IMR-90 (cell line): ENCODE results near the gene CD7. TPM values are rescaled to one million over a fixed set of nuclear protein-coding genes. Genes with fewer than 3 reads are reported as not detected.

Experiments
- ATAC-seq: fragments of 200-7000 bp; cut with Tn5 transposase; 2 replicates; pipeline ENCODE4 v1.9.1; 2020; ENCODE audit warnings: low read depth, mild to moderate bottlenecking, moderate library complexity
- BruUV-seq: library from RNA; stranded (reverse); fragments of 400-500 nt; replicated peaks from 2 replicates; lab custom pipeline; 2021; lab: Mats Ljungman, UMichigan
- CTCF ChIA-PET: fragments of 300-600 bp; formaldehyde crosslinking; extraction: SDS; loops from one replicate; lab custom pipeline; 2021; ENCODE audit warnings: antibody characterized with exemption; lab: Yijun Ruan, JAX
- POLR2A ChIA-PET: fragments of 300-600 bp; sonication (Branson Sonifier 250); formaldehyde crosslinking; loops from one replicate; lab custom pipeline; 2022; ENCODE audit warnings: antibody characterized with exemption; ENCODE audit not compliant: unreplicated experiment; lab: Charles Lee
- DNase-seq: peaks from one replicate; pipeline ENCODE4 v3.0.0; 2013
- H2AFZ ChIP-seq: replicated peaks from 2 replicates; pipeline ENCODE3; 2013; ENCODE audit warnings: low read length, mild to moderate bottlenecking; ENCODE audit not compliant: poor library complexity
- H2AK5ac ChIP-seq: 2 replicates; pipeline ENCODE4 v1.6.1; 2013; ENCODE audit warnings: low read depth, low read length, inconsistent platforms
- H2AK9ac ChIP-seq: replicated peaks from 2 replicates; pipeline ENCODE3; 2013; ENCODE audit warnings: mild to moderate bottlenecking, low read depth, low read length, moderate library complexity; ENCODE audit not compliant: poor library complexity
- H2BK120ac ChIP-seq: 2 replicates; pipeline ENCODE4 v1.6.1; 2013; ENCODE audit warnings: low read depth, low read length, inconsistent platforms
- H2BK15ac ChIP-seq: 3 replicates; pipeline ENCODE4 v1.6.1; 2013; ENCODE audit warnings: low read depth, low read length, inconsistent platforms
- H2BK20ac ChIP-seq: 2 replicates; pipeline ENCODE4 v1.6.1; 2013; ENCODE audit warnings: low read depth, mild to moderate bottlenecking, inconsistent platforms, low read length, moderate library complexity
- H2BK5ac ChIP-seq: 2 replicates; pipeline ENCODE4 v1.6.1; 2013; ENCODE audit warnings: mild to moderate bottlenecking, low read depth, low read length, inconsistent platforms; ENCODE audit not compliant: poor library complexity, severe bottlenecking
- H3K14ac ChIP-seq: replicated peaks from 2 replicates; pipeline ENCODE4 v1.6.1; 2013; ENCODE audit warnings: low read depth, low read length, inconsistent platforms
- H3K18ac ChIP-seq: 2 replicates; pipeline ENCODE4 v1.6.1; 2013; ENCODE audit warnings: low read depth, low read length, control low read depth
- H3K23ac ChIP-seq: 2 replicates; pipeline ENCODE4 v1.6.1; 2013; ENCODE audit warnings: low read depth, low read length, inconsistent platforms
- H3K27ac ChIP-seq: 2 replicates; pipeline ENCODE4 v1.5.1; 2013; ENCODE audit warnings: mild to moderate bottlenecking, control low read depth, low read length; ENCODE audit not compliant: insufficient read depth
- H3K27me3 ChIP-seq: 2 replicates; pipeline ENCODE4 v1.6.1; 2013; ENCODE audit warnings: low read length; ENCODE audit not compliant: control insufficient read depth, insufficient read depth
- H3K36me3 ChIP-seq: 2 replicates; pipeline ENCODE4 v1.6.1; 2013; ENCODE audit warnings: low read length, mixed read lengths; ENCODE audit not compliant: control insufficient read depth, insufficient read depth
- H3K4ac ChIP-seq: 2 replicates; pipeline ENCODE4 v1.6.1; 2013; ENCODE audit warnings: low read depth, low read length, inconsistent platforms
- H3K4me1 ChIP-seq: 2 replicates; pipeline ENCODE4 v1.6.1; 2013; ENCODE audit warnings: low read length, mixed read lengths; ENCODE audit not compliant: control insufficient read depth, insufficient read depth
- H3K4me2 ChIP-seq: 2 replicates; pipeline ENCODE4 v1.6.1; 2013; ENCODE audit warnings: low read depth, mild to moderate bottlenecking, control low read depth, low read length, moderate library complexity
- H3K4me3 ChIP-seq: 2 replicates; pipeline ENCODE4 v1.5.1; 2013; ENCODE audit warnings: low read depth, mild to moderate bottlenecking, control low read depth, low read length, moderate library complexity; ENCODE audit not compliant: insufficient read depth
- H3K56ac ChIP-seq: 2 replicates; pipeline ENCODE4 v1.6.1; 2013; ENCODE audit warnings: low read length, inconsistent platforms; ENCODE audit not compliant: insufficient read depth; ENCODE audit errors: extremely low read depth
- H3K79me1 ChIP-seq, 2 experiments: 2 replicates each; pipeline ENCODE4 v1.6.1; 2013; ENCODE audit warnings: low read length in 2 of 2, inconsistent platforms in 1 of 2, low read depth in 1 of 2
- H3K9ac ChIP-seq: 2 replicates; pipeline ENCODE4 v1.6.1; 2013; ENCODE audit warnings: low read depth, low read length, control low read depth
- H3K9me1 ChIP-seq: 2 replicates; pipeline ENCODE4 v1.6.1; 2013; ENCODE audit warnings: low read length, inconsistent platforms; ENCODE audit not compliant: insufficient read depth
- H3K9me3 ChIP-seq: 2 replicates; pipeline ENCODE4 v1.6.1; 2013; ENCODE audit warnings: low read length; ENCODE audit not compliant: control insufficient read depth, insufficient read depth
- H4K20me1 ChIP-seq: 2 replicates; pipeline ENCODE4 v1.6.1; 2013; ENCODE audit warnings: low read length, inconsistent platforms; ENCODE audit not compliant: insufficient read depth
- H4K5ac ChIP-seq: 2 replicates; pipeline ENCODE4 v1.6.1; 2013; ENCODE audit warnings: mild to moderate bottlenecking, low read depth, low read length, control low read depth
- H4K8ac ChIP-seq, 2 experiments: 2 replicates each; pipeline ENCODE4 v1.6.1; 2013; ENCODE audit warnings: low read depth in 2 of 2, low read length in 2 of 2, control low read depth in 1 of 2, inconsistent platforms in 1 of 2
- H4K91ac ChIP-seq: 2 replicates; pipeline ENCODE4 v1.6.1; 2013; ENCODE audit warnings: low read depth, low read length, inconsistent platforms; ENCODE audit not compliant: insufficient read depth
- CHD1 ChIP-seq: IDR thresholded peaks from 2 replicates; pipeline ENCODE4 v1.6.1; 2012; ENCODE audit warnings: low read depth, low read length, improper control_type of control experiment
- CTCF ChIP-seq: conservative IDR thresholded peaks from 2 replicates; pipeline ENCODE4 v1.5.1; 2012; ENCODE audit warnings: mild to moderate bottlenecking, low read depth, low read length, improper control_type of control experiment
- ELK1 ChIP-seq: fragments of 150-350 bp; IDR thresholded peaks from 2 replicates; pipeline ENCODE4 v1.6.1; 2016; ENCODE audit warnings: low read depth, mild to moderate bottlenecking, low read length, moderate library complexity, borderline replicate concordance
- FOS ChIP-seq: fragments of 150-350 bp; IDR thresholded peaks from 2 replicates; pipeline ENCODE4 v1.6.1; 2016; ENCODE audit warnings: low read depth, low read length
- MAFK ChIP-seq: IDR thresholded peaks from 2 replicates; pipeline ENCODE4 v1.6.1; 2012; ENCODE audit warnings: low read depth, low read length, improper control_type of control experiment
- MAZ ChIP-seq: IDR thresholded peaks from 2 replicates; pipeline ENCODE4 v1.6.1; 2012; ENCODE audit warnings: low read depth, mild to moderate bottlenecking, low read length, improper control_type of control experiment, moderate library complexity, borderline replicate concordance
- NFE2L2 ChIP-seq: fragments of 150-350 bp; IDR thresholded peaks from 2 replicates; pipeline ENCODE4 v1.6.1; 2016; ENCODE audit warnings: low read depth, mild to moderate bottlenecking, low read length
- RAD21 ChIP-seq: IDR thresholded peaks from 2 replicates; pipeline ENCODE4 v1.6.1; 2012; ENCODE audit warnings: low read length, improper control_type of control experiment
- RFX5 ChIP-seq: IDR thresholded peaks from 2 replicates; pipeline ENCODE4 v1.8.0; 2012; ENCODE audit warnings: low read depth, mild to moderate bottlenecking, low read length, moderate library complexity
- WGBS, 2 experiments: methylation state at CpG; one replicate each; pipeline versions ENCODE4 v1.1.5 to v1.1.7; 2013; ENCODE audit warnings: missing lambda C conversion rate in 2 of 2; ENCODE audit not compliant: insufficient read length in 1 of 2; ENCODE audit errors: extremely low coverage in 2 of 2; 5-methylcytosine and 5-hydroxymethylcytosine counted together
- dilution Hi-C: fragments of 300-500 bp; cut with HindIII; formaldehyde crosslinking; loops from one replicate; pipeline ENCODE4 v1.14.3; 2018; ENCODE audit warnings: low sequenced_read_pairs; ENCODE audit not compliant: unreplicated experiment
- in situ Hi-C: fragments of 300-500 bp; cut with MboI; formaldehyde crosslinking; loops from 3 replicates; pipeline ENCODE4 v1.14.3; 2019; ENCODE audit warnings: low sequenced_read_pairs, inconsistent platforms, mixed read lengths
- intact Hi-C: fragments of 100-400 bp; cut with micrococcal nuclease; formaldehyde crosslinking; loops from 2 replicates; pipeline ENCODE4 v1.10.0; 2022
- polyA plus RNA-seq, 3 experiments: library from polyadenylated mRNA; depleted of rRNA; stranded (reverse); fragments of >200 nt; gene quantifications; 2 replicates each; pipeline ENCODE4 v1.2.3, GENCODE V29; 2012; ENCODE audit warnings: low replicate concordance in 1 of 3
- total RNA-seq: library from RNA; depleted of rRNA; stranded (reverse); fragments of >200 nt; gene quantifications from 2 replicates; pipeline ENCODE4 v1.2.3, GENCODE V29; 2012

CD7 gene
- total and polyA plus RNA-seq, 2 of the 4 experiments (the other 2 are of a cell fraction): not detected

- H2BK15ac ChIP-seq: no peak overlapping the region
- no peak overlapping the region for H3K14ac ChIP-seq
- peaks cover 1% of the 10 kb centered on the region; the same call in 1 of the 2 replicates for H4K20me1 ChIP-seq
- TF ChIP-seq FOS: no peak
- TF ChIP-seq RAD21: no peak
- no peak for TF ChIP-seq MAFK
- no peak for TF ChIP-seq CHD1
- TF ChIP-seq RFX5: no peak
- no peak for TF ChIP-seq MAZ
- no peak for TF ChIP-seq CTCF
- TF ChIP-seq ELK1: no peak
- TF ChIP-seq NFE2L2: no peak
- no peak overlapping the region for H2BK20ac ChIP-seq
- H3K4me2 ChIP-seq: no peak overlapping the region
- H3K9me3 ChIP-seq: no peaks in the 10 kb centered on the region
- WGBS, 2 experiments: no CpG with 5 or more reads among the region's 2 CpGs
- no peak overlapping the region for H2AFZ ChIP-seq
- no peak overlapping the region for H2BK5ac ChIP-seq
- H3K9ac ChIP-seq: no peak overlapping the region
- ChIA-PET POLR2A (no interaction called here), CTCF (interaction anchor here (0.6 kb wide), 1 partner anchor 17 kb away, joined by 5 read pairs; no protein-coding TSS in a partner anchor)
- H3K27me3 ChIP-seq: peaks cover 25% of the 10 kb centered on the region; the same call in 1 of the 2 replicates
- no peak overlapping the region for H2AK9ac ChIP-seq
- H3K4me3 ChIP-seq: no peak overlapping the region
- H3K23ac ChIP-seq: no peak overlapping the region
- H4K5ac ChIP-seq: no peak overlapping the region
- BruUV-seq: no TSS peak
- DNase-seq (no peak), ATAC-seq (no peak)
- no peaks in the 10 kb centered on the region for H3K36me3 ChIP-seq
- peaks cover 5% of the 10 kb centered on the region; the same call in 1 of the 2 replicates for H3K4me1 ChIP-seq
- H4K8ac ChIP-seq: no peak overlapping the region
- intact Hi-C loops (no loop called here), dilution Hi-C loops (no loop called here), in situ Hi-C loops (loop anchor here (10.0 kb wide), 2 partner anchors 197 to 417 kb away; no protein-coding TSS in a partner anchor)
- no peak overlapping the region for H2AK5ac ChIP-seq
- no peak overlapping the region for H4K91ac ChIP-seq
- no peak overlapping the region for H3K27ac ChIP-seq
- no peak overlapping the region for H3K4ac ChIP-seq
- no peaks in the 10 kb centered on the region for H3K9me1 ChIP-seq
- H2BK120ac ChIP-seq: no peak overlapping the region
- H3K79me1 ChIP-seq: no peaks in the 10 kb centered on the region
- H3K56ac ChIP-seq: no peak overlapping the region
- H3K18ac ChIP-seq: no peak overlapping the region
These were observed 40.0 kb upstream of the CD7 start for GRCh38 chr17:82357394-82357793.
